Neural cell (in vitro differentiated cells): ENCODE measurements around the gene EFCC1. TPM values are rescaled to one million over a fixed set of nuclear protein-coding genes. Genes with fewer than 3 reads are reported as not detected.

Experiments used
- H2AFZ ChIP-seq: fragments of 200-600, 300-800 bp; sonication (generic), shearing (Covaris generic); 2 replicates; pipeline ENCODE4 v1.6.0; 2014; ENCODE audit warnings: low read depth, mild to moderate bottlenecking, antibody characterized with exemption, low read length, moderate library complexity
- H3F3A ChIP-seq: fragments of 200-600 bp; shearing (Covaris generic); 2 replicates; pipeline ENCODE4 v1.6.1; 2016; ENCODE audit warnings: mild to moderate bottlenecking, moderate library complexity, mixed read lengths, antibody characterized with exemption, low read length; ENCODE audit not compliant: insufficient read depth, poor library complexity, severe bottlenecking
- H3K27ac ChIP-seq: fragments of 200-600, 300-800 bp; sonication (generic), shearing (Covaris generic); 2 replicates; pipeline ENCODE4 v1.5.1; 2014; ENCODE audit warnings: mild to moderate bottlenecking, low read length, moderate library complexity
- H3K27me3 ChIP-seq: fragments of 300-800, 200-600 bp; sonication (generic), shearing (Covaris generic); 2 replicates; pipeline ENCODE4 v1.6.0; 2014; ENCODE audit warnings: mild to moderate bottlenecking, low read depth, low read length, moderate library complexity; ENCODE audit not compliant: insufficient read depth
- H3K36me3 ChIP-seq: fragments of 300-800, 200-600 bp; sonication (generic), shearing (Covaris generic); 2 replicates; pipeline ENCODE4 v1.5.1; 2014; ENCODE audit warnings: mild to moderate bottlenecking, antibody characterized with exemption, low read length, moderate library complexity; ENCODE audit not compliant: insufficient read depth
- H3K4me2 ChIP-seq: fragments of 300-800, 200-600 bp; sonication (generic), shearing (Covaris generic); 2 replicates; pipeline ENCODE4 v1.6.0; 2014; ENCODE audit warnings: mild to moderate bottlenecking, low read length
- H3K4me3 ChIP-seq: fragments of 300-800, 200-600 bp; sonication (generic), shearing (Covaris generic); 2 replicates; pipeline ENCODE4 v1.5.1; 2014; ENCODE audit warnings: mild to moderate bottlenecking, low read length, moderate library complexity
- H3K79me2 ChIP-seq: fragments of 200-600 bp; shearing (Covaris generic); replicated peaks from 2 replicates; pipeline ENCODE4 v1.6.0; 2014; ENCODE audit warnings: mild to moderate bottlenecking, low read length, moderate library complexity; ENCODE audit not compliant: insufficient read depth
- H3K9ac ChIP-seq: fragments of 300-800, 200-600 bp; sonication (generic), shearing (Covaris generic); 2 replicates; pipeline ENCODE4 v1.6.1; 2016; ENCODE audit warnings: mild to moderate bottlenecking, low read length, mixed read lengths
- H3K9me2 ChIP-seq: fragments of 200-600 bp; shearing (Covaris generic); 2 replicates; pipeline ENCODE4 v1.6.1; 2016; ENCODE audit warnings: mild to moderate bottlenecking, low read length, mixed read lengths; ENCODE audit not compliant: insufficient read depth
- H3K9me3 ChIP-seq: fragments of 200-600, 300-800 bp; sonication (generic), shearing (Covaris generic); 2 replicates; pipeline ENCODE4 v1.6.1; 2016; ENCODE audit warnings: mild to moderate bottlenecking, mixed run types, low read length, moderate library complexity, mixed read lengths
- H4K20me1 ChIP-seq: fragments of 200-600 bp; shearing (Covaris generic); 2 replicates; pipeline ENCODE4 v1.6.1; 2016; ENCODE audit warnings: mild to moderate bottlenecking, mixed run types; ENCODE audit not compliant: insufficient read depth
- EP300 ChIP-seq: fragments of 450-650 bp; conservative IDR thresholded peaks from 2 replicates; pipeline ENCODE4 v1.6.1; 2014; ENCODE audit warnings: antibody characterized with exemption, mild to moderate bottlenecking, moderate library complexity; ENCODE audit not compliant: poor library complexity, severe bottlenecking
- EZH2 ChIP-seq: fragments of 200-600, 300-800 bp; shearing (Covaris generic), sonication (generic); IDR thresholded peaks from 2 replicates; pipeline ENCODE4 v1.6.1; 2014; ENCODE audit warnings: antibody characterized with exemption, low read length, borderline replicate concordance, mild to moderate bottlenecking; ENCODE audit not compliant: insufficient read depth, poor library complexity, severe bottlenecking
- MXI1 ChIP-seq: fragments of 450-650 bp; conservative IDR thresholded peaks from 2 replicates; pipeline ENCODE4 v1.6.1; 2014; ENCODE audit warnings: antibody characterized with exemption, mild to moderate bottlenecking; ENCODE audit not compliant: poor library complexity, severe bottlenecking
- POLR2AphosphoS5 ChIP-seq: IDR thresholded peaks from 2 replicates; pipeline ENCODE4 v1.6.1; 2012
- RAD21 ChIP-seq: fragments of 450-650 bp; conservative IDR thresholded peaks from 2 replicates; pipeline ENCODE4 v1.6.1; 2014; ENCODE audit warnings: antibody characterized with exemption, mild to moderate bottlenecking, moderate library complexity
- SMC3 ChIP-seq: fragments of 450-650 bp; conservative IDR thresholded peaks from 2 replicates; pipeline ENCODE4 v1.6.1; 2014; ENCODE audit warnings: antibody characterized with exemption, mild to moderate bottlenecking, moderate library complexity; ENCODE audit not compliant: poor library complexity
- TAF1 ChIP-seq: IDR thresholded peaks from 2 replicates; pipeline ENCODE4 v1.6.1; 2012; ENCODE audit warnings: low read depth
- polyA plus RNA-seq: library from polyadenylated mRNA; depleted of rRNA; stranded (reverse); fragments of >200 nt; gene quantifications from 2 replicates; pipeline ENCODE4 v1.2.3, GENCODE V29; 2014
- TF ChIP-seq, protein P1 (sequence below): IDR thresholded peaks from 2 replicates; pipeline ENCODE4 v1.6.1; 2012; ENCODE audit warnings: borderline replicate concordance
- TF ChIP-seq, protein P2 (sequence below): fragments of 450-650 bp; IDR thresholded peaks from 2 replicates; pipeline ENCODE4 v1.5.1; 2014; ENCODE audit warnings: antibody characterized with exemption, mild to moderate bottlenecking, moderate library complexity; ENCODE audit not compliant: poor library complexity, severe bottlenecking

Gene EFCC1
- polyA plus RNA-seq, 1 donor from 2014 or later: not detected

DNA sequence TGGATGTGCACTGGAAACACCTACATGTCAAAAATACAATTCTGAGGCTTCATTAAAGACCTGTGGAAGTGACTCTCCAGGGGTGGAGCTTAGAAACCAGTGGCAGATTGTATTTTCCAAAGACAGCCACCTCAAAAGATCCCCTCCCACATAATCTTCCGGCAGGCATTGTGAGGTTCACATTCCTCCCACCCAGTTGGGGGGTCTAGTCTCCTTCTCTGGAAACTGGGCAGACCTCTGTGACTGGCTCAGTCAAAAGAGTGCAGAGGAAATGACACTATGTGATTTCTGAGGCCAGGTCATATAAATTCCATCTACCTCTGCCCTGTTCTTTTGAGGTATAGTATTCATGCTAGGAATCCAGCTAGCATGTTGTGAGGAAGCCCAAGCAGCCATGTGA lies 5.4 kb upstream of the EFCC1 start:
- H3K79me2 ChIP-seq: no peaks in the 10 kb centered on the region
- no peak overlapping the region for H3K9ac ChIP-seq
- H3K36me3 ChIP-seq: no peaks in the 10 kb centered on the region
- no peak overlapping the region for H3K4me2 ChIP-seq
- H3K4me3 ChIP-seq: no peak overlapping the region
- H3K9me2 ChIP-seq: no peaks in the 10 kb centered on the region
- peaks cover 9% of the 10 kb centered on the region for H3K27me3 ChIP-seq
- TF ChIP-seq, protein P1, sequence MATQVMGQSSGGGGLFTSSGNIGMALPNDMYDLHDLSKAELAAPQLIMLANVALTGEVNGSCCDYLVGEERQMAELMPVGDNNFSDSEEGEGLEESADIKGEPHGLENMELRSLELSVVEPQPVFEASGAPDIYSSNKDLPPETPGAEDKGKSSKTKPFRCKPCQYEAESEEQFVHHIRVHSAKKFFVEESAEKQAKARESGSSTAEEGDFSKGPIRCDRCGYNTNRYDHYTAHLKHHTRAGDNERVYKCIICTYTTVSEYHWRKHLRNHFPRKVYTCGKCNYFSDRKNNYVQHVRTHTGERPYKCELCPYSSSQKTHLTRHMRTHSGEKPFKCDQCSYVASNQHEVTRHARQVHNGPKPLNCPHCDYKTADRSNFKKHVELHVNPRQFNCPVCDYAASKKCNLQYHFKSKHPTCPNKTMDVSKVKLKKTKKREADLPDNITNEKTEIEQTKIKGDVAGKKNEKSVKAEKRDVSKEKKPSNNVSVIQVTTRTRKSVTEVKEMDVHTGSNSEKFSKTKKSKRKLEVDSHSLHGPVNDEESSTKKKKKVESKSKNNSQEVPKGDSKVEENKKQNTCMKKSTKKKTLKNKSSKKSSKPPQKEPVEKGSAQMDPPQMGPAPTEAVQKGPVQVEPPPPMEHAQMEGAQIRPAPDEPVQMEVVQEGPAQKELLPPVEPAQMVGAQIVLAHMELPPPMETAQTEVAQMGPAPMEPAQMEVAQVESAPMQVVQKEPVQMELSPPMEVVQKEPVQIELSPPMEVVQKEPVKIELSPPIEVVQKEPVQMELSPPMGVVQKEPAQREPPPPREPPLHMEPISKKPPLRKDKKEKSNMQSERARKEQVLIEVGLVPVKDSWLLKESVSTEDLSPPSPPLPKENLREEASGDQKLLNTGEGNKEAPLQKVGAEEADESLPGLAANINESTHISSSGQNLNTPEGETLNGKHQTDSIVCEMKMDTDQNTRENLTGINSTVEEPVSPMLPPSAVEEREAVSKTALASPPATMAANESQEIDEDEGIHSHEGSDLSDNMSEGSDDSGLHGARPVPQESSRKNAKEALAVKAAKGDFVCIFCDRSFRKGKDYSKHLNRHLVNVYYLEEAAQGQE: no peak
- TF ChIP-seq POLR2AphosphoS5 (no peak), EP300 (no peak), RAD21 (no peak), SMC3 (no peak), MXI1 (no peak), EZH2 (no peak), TAF1 (no peak)
- TF ChIP-seq, protein P2, sequence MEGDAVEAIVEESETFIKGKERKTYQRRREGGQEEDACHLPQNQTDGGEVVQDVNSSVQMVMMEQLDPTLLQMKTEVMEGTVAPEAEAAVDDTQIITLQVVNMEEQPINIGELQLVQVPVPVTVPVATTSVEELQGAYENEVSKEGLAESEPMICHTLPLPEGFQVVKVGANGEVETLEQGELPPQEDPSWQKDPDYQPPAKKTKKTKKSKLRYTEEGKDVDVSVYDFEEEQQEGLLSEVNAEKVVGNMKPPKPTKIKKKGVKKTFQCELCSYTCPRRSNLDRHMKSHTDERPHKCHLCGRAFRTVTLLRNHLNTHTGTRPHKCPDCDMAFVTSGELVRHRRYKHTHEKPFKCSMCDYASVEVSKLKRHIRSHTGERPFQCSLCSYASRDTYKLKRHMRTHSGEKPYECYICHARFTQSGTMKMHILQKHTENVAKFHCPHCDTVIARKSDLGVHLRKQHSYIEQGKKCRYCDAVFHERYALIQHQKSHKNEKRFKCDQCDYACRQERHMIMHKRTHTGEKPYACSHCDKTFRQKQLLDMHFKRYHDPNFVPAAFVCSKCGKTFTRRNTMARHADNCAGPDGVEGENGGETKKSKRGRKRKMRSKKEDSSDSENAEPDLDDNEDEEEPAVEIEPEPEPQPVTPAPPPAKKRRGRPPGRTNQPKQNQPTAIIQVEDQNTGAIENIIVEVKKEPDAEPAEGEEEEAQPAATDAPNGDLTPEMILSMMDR: no peak
- H4K20me1 ChIP-seq: no peaks in the 10 kb centered on the region
- no peaks in the 10 kb centered on the region for H3F3A ChIP-seq
- no peak overlapping the region for H2AFZ ChIP-seq
- no peaks in the 10 kb centered on the region for H3K9me3 ChIP-seq
- H3K27ac ChIP-seq: no peak overlapping the region

DNA sequence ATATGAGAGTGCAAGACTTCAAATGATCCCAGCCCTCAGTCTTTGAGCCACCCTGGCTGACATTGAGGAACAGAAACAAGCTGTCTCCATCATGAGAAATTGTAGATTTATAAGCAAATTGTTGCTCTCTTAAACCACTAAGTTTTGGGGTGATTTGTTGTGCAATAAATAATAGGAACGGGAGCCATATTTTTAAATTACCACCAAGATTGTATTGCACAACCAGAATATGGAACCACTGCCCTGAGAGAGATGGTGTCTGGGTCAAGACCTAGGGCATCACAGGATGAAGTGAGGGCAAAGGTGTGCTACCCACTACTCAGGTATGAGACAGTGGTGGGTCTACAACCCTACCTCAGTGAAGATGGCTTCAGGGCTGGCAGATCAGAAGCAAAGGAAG lies 4.9 kb upstream of the EFCC1 start:
- H3K4me2 ChIP-seq: no peak overlapping the region
- H2AFZ ChIP-seq: no peak overlapping the region
- H3K9ac ChIP-seq: no peak overlapping the region
- H3K27me3 ChIP-seq: peaks cover 14% of the 10 kb centered on the region
- TF ChIP-seq EZH2 (no peak), MXI1 (no peak), POLR2AphosphoS5 (no peak), RAD21 (no peak), SMC3 (no peak), TAF1 (no peak)
- TF ChIP-seq, protein P2: no peak
- TF ChIP-seq, protein P1: no peak
- no peaks in the 10 kb centered on the region for H3K9me3 ChIP-seq
- no peak overlapping the region for H3K27ac ChIP-seq
- no peaks in the 10 kb centered on the region for H3F3A ChIP-seq
- no peaks in the 10 kb centered on the region for H3K36me3 ChIP-seq
- H3K9me2 ChIP-seq: no peaks in the 10 kb centered on the region
- no peaks in the 10 kb centered on the region for H4K20me1 ChIP-seq
- no peaks in the 10 kb centered on the region for H3K79me2 ChIP-seq
- no peak overlapping the region for H3K4me3 ChIP-seq
